ENCODE data around the gene PLXNB3.
"Not testable (repeated sequence)": the region's sequence is repeated elsewhere in the genome, so short reads cannot be mapped to it uniquely, and the experiment has no call there.

Gene PLXNB3

GRCh38 chrX:153804621-153805020 is 40.6 kb downstream of the PLXNB3 start:
- DNase-seq (ENCODE audit: low read depth, low spot score): no peak
- Histone ChIP-seq H3K9me3 (ENCODE audit: control insufficient read depth, insufficient read depth, low read length) (no peaks in the 10 kb centered on the region), H3K4me3 (ENCODE audit: low read length) (no peak overlapping the region), H3K36me3 (ENCODE audit: control insufficient read depth, insufficient read depth, low read length) (peaks cover 24% of the 10 kb centered on the region), H3K27me3 (ENCODE audit: control insufficient read depth, insufficient read depth, low read length) (no peaks in the 10 kb centered on the region), H3K27ac (ENCODE audit: low read length) (no peak overlapping the region), H3K4me1 (ENCODE audit: control insufficient read depth, insufficient read depth, low read length) (no peaks in the 10 kb centered on the region; the same call in 1 of the 2 replicates)
- WGBS (ENCODE audit: insufficient coverage, insufficient read length): no CpG with 5 or more reads among the region's 25 CpGs

- no peak for DNase-seq (ENCODE audit: low read depth, low spot score)
- H3K27ac ChIP-seq (ENCODE audit: low read length): no peak overlapping the region
- H3K36me3 ChIP-seq (ENCODE audit: control insufficient read depth, insufficient read depth, low read length): peaks cover 24% of the 10 kb centered on the region
- H3K4me1 ChIP-seq (ENCODE audit: control insufficient read depth, insufficient read depth, low read length): no peaks in the 10 kb centered on the region; the same call in 1 of the 2 replicates
- no peaks in the 10 kb centered on the region for H3K9me3 ChIP-seq (ENCODE audit: control insufficient read depth, insufficient read depth, low read length)
- no peak overlapping the region for H3K4me3 ChIP-seq (ENCODE audit: low read length)
- H3K27me3 ChIP-seq (ENCODE audit: control insufficient read depth, insufficient read depth, low read length): no peaks in the 10 kb centered on the region
- WGBS (ENCODE audit: insufficient coverage, insufficient read length): no CpG with 5 or more reads among the region's 13 CpGs
Measured at GRCh38 chrX:153805436-153805835, 41.4 kb downstream of the PLXNB3 start.

DNA sequence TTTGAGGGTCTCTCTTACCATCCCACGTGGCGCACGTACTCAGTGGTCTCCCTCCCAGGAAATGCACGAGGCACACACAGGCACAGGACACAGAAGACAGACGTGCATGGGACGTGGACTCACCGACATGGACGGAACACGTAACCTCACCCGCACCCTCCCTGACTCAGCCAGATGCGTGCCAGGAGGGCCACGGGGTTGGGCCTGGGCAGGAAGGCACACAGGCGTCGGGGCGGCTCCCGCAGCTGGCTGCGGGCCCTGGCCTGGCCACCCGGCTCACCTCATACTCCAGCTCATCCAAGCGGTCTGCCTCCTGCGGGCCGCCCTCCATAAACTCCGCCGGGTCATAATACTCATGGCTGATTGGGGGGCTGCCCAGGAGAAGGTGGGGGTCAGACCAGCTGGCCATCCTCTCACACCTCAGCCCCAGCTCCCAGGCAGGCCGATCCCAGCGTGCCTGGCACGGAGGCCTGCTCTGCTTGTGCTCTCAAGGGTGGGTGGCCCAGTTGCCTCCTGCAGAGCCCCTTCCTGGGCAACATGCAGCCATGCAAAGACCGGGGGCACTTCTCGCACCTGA is 43.0 kb downstream of the PLXNB3 start:
- WGBS (ENCODE audit: insufficient coverage, insufficient read length): no CpG with 5 or more reads among the region's 28 CpGs
- DNase-seq (ENCODE audit: low read depth, low spot score): no peak
- Histone ChIP-seq H3K36me3 (ENCODE audit: control insufficient read depth, insufficient read depth, low read length) (peaks cover 22% of the 10 kb centered on the region), H3K27ac (ENCODE audit: low read length) (no peak overlapping the region), H3K27me3 (ENCODE audit: control insufficient read depth, insufficient read depth, low read length) (no peaks in the 10 kb centered on the region), H3K4me3 (ENCODE audit: low read length) (no peak overlapping the region), H3K4me1 (ENCODE audit: control insufficient read depth, insufficient read depth, low read length) (peaks cover 1% of the 10 kb centered on the region; the same call in 1 of the 2 replicates), H3K9me3 (ENCODE audit: control insufficient read depth, insufficient read depth, low read length) (no peaks in the 10 kb centered on the region)

GRCh38 chrX:153807976-153808375 is 43.9 kb downstream of the PLXNB3 start:
- H3K27ac ChIP-seq (ENCODE audit: low read length): no peak overlapping the region
- no peaks in the 10 kb centered on the region for H3K27me3 ChIP-seq (ENCODE audit: control insufficient read depth, insufficient read depth, low read length)
- WGBS (ENCODE audit: insufficient coverage, insufficient read length): no CpG with 5 or more reads among the region's 19 CpGs

GRCh38 chrX:153812220-153812619 is 48.2 kb downstream of the PLXNB3 start:
- WGBS (ENCODE audit: insufficient coverage, insufficient read length): no CpG with 5 or more reads among the region's 14 CpGs
- Histone ChIP-seq H3K36me3 (ENCODE audit: control insufficient read depth, insufficient read depth, low read length) (no peaks in the 10 kb centered on the region), H3K4me1 (ENCODE audit: control insufficient read depth, insufficient read depth, low read length) (peaks cover 6% of the 10 kb centered on the region), H3K27me3 (ENCODE audit: control insufficient read depth, insufficient read depth, low read length) (no peaks in the 10 kb centered on the region), H3K27ac (ENCODE audit: low read length) (no peak overlapping the region), H3K4me3 (ENCODE audit: low read length) (no peak overlapping the region), H3K9me3 (ENCODE audit: control insufficient read depth, insufficient read depth, low read length) (no peaks in the 10 kb centered on the region)
- DNase-seq (ENCODE audit: low read depth, low spot score): no peak

More at GRCh38 chrX:153807976-153808375, 43.9 kb downstream of the PLXNB3 start:
- H3K4me3 ChIP-seq (ENCODE audit: low read length): no peak overlapping the region
- DNase-seq (ENCODE audit: low read depth, low spot score): no peak
- H3K36me3 ChIP-seq (ENCODE audit: control insufficient read depth, insufficient read depth, low read length): peaks cover 19% of the 10 kb centered on the region
- no peaks in the 10 kb centered on the region for H3K9me3 ChIP-seq (ENCODE audit: control insufficient read depth, insufficient read depth, low read length)
- peaks cover 4% of the 10 kb centered on the region; the same call in 1 of the 2 replicates for H3K4me1 ChIP-seq (ENCODE audit: control insufficient read depth, insufficient read depth, low read length)

DNA sequence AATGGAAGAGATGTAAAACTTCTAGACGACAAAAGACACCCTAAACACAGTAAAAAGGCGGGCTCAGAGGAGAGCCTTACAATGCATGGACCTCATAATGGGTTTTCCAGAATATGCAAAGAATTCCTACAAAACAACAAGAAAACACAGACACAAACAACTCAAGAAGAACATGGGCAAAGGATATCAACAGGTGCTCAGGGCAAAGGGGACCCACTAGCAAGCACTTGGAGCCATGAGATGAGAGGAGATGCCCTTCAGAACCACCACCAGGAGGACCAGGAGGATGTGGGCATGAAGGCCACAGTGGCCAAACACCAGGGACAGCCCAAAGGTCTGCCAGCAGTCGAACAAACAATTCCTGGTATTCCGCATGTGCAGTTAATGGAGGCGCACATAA is 49.1 kb downstream of the PLXNB3 start:
- no peak overlapping the region for H3K4me3 ChIP-seq (ENCODE audit: low read length)
- WGBS (ENCODE audit: insufficient coverage, insufficient read length): no CpG with 5 or more reads among the region's 5 CpGs
- H3K4me1 ChIP-seq (ENCODE audit: control insufficient read depth, insufficient read depth, low read length): peaks cover 7% of the 10 kb centered on the region
- no peaks in the 10 kb centered on the region for H3K9me3 ChIP-seq (ENCODE audit: control insufficient read depth, insufficient read depth, low read length)
- H3K27ac ChIP-seq (ENCODE audit: low read length): no peak overlapping the region
- DNase-seq (ENCODE audit: low read depth, low spot score): no peak
- no peaks in the 10 kb centered on the region for H3K36me3 ChIP-seq (ENCODE audit: control insufficient read depth, insufficient read depth, low read length)
- no peaks in the 10 kb centered on the region for H3K27me3 ChIP-seq (ENCODE audit: control insufficient read depth, insufficient read depth, low read length)

- WGBS (ENCODE audit: insufficient coverage, insufficient read length): no CpG with 5 or more reads among the region's 19 CpGs
- Histone ChIP-seq H3K4me3 (ENCODE audit: low read length) (no peak overlapping the region), H3K27me3 (ENCODE audit: control insufficient read depth, insufficient read depth, low read length) (no peaks in the 10 kb centered on the region), H3K4me1 (ENCODE audit: control insufficient read depth, insufficient read depth, low read length) (peaks cover 8% of the 10 kb centered on the region), H3K9me3 (ENCODE audit: control insufficient read depth, insufficient read depth, low read length) (no peaks in the 10 kb centered on the region), H3K27ac (ENCODE audit: low read length) (no peak overlapping the region), H3K36me3 (ENCODE audit: control insufficient read depth, insufficient read depth, low read length) (no peaks in the 10 kb centered on the region)
- no peak for DNase-seq (ENCODE audit: low read depth, low spot score)
Measured at GRCh38 chrX:153814591-153815315, 50.7 kb downstream of the PLXNB3 start.

GRCh38 chrX:153816831-153817690 is 53.0 kb downstream of the PLXNB3 start:
- no CpG with 5 or more reads among the region's 25 CpGs for WGBS (ENCODE audit: insufficient coverage, insufficient read length)
- Histone ChIP-seq H3K27me3 (ENCODE audit: control insufficient read depth, insufficient read depth, low read length) (no peaks in the 10 kb centered on the region), H3K4me3 (ENCODE audit: low read length) (no peak overlapping the region), H3K27ac (ENCODE audit: low read length) (no peak overlapping the region), H3K4me1 (ENCODE audit: control insufficient read depth, insufficient read depth, low read length) (peaks cover 9% of the 10 kb centered on the region; the same call in 1 of the 2 replicates), H3K36me3 (ENCODE audit: control insufficient read depth, insufficient read depth, low read length) (no peaks in the 10 kb centered on the region), H3K9me3 (ENCODE audit: control insufficient read depth, insufficient read depth, low read length) (no peaks in the 10 kb centered on the region)
- no peak for DNase-seq (ENCODE audit: low read depth, low spot score)

DNA sequence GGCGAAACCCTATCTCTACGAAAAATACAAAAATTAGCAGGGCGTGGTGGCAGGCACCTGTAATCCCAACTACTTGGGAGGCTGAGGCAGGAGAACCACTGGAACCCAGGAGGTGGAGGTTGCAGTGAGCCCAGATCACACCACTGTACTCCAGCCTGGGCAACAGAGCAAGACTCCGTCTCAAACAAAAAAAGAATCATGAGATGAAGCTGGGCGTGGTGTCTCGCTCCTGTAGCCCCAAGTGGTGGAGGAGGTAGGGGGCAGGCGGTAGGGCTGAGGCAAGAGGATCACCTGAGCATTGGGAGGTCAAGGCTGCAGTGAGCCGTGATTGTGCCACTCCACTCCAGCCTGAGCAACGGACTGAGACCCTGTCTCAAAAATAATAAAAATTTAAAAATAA is 54.0 kb downstream of the PLXNB3 start:
- no CpG with 5 or more reads among the region's 9 CpGs for WGBS (ENCODE audit: insufficient coverage, insufficient read length)
- not testable (repeated sequence) for H3K4me3 ChIP-seq (ENCODE audit: low read length); DNase-seq (ENCODE audit: low read depth, low spot score); H3K27ac ChIP-seq (ENCODE audit: low read length); H3K4me1 ChIP-seq (ENCODE audit: control insufficient read depth, insufficient read depth, low read length); H3K9me3 ChIP-seq (ENCODE audit: control insufficient read depth, insufficient read depth, low read length); H3K27me3 ChIP-seq (ENCODE audit: control insufficient read depth, insufficient read depth, low read length); H3K36me3 ChIP-seq (ENCODE audit: control insufficient read depth, insufficient read depth, low read length)

GRCh38 chrX:153818571-153819383 is 54.7 kb downstream of the PLXNB3 start:
- no peaks in the 10 kb centered on the region for H3K36me3 ChIP-seq (ENCODE audit: control insufficient read depth, insufficient read depth, low read length)
- H3K9me3 ChIP-seq (ENCODE audit: control insufficient read depth, insufficient read depth, low read length): no peaks in the 10 kb centered on the region
- no CpG with 5 or more reads among the region's 67 CpGs for WGBS (ENCODE audit: insufficient coverage, insufficient read length)
- peaks cover 7% of the 10 kb centered on the region; the same call in 1 of the 2 replicates for H3K4me1 ChIP-seq (ENCODE audit: control insufficient read depth, insufficient read depth, low read length)
- peak overlapping the region; percentile 36; the same call in 1 of the 2 replicates for H3K4me3 ChIP-seq (ENCODE audit: low read length)
- no peak for DNase-seq (ENCODE audit: low read depth, low spot score)
- H3K27me3 ChIP-seq (ENCODE audit: control insufficient read depth, insufficient read depth, low read length): no peaks in the 10 kb centered on the region
- no peak overlapping the region for H3K27ac ChIP-seq (ENCODE audit: low read length)

All from iPS DF 6.9 (cell line).